K562 (cell line): ENCODE data around the gene PRM1. TPM values are rescaled to one million over a fixed set of nuclear protein-coding genes. Genes with fewer than 3 reads are reported as not detected.

Experiments used
- ATF7 ChIP-seq: fragments of 450-650 bp; IDR thresholded peaks from 2 replicates; pipeline ENCODE4 v1.7.1; 2014; ENCODE audit warnings: mild to moderate bottlenecking, moderate library complexity
- ILK ChIP-seq: fragments of 450-650 bp; IDR thresholded peaks from 2 replicates; pipeline ENCODE4 v1.6.1; 2016; ENCODE audit warnings: missing genetic modification characterization, low read depth, mild to moderate bottlenecking, missing compliant biosample characterization, moderate library complexity, borderline replicate concordance
- NCOR1 ChIP-seq: fragments of 450-650 bp; IDR thresholded peaks from 2 replicates; pipeline ENCODE4 v1.6.1; 2016; ENCODE audit warnings: mild to moderate bottlenecking, moderate library complexity
- NR4A1 ChIP-seq, 2 experiments: fragments of 250-450 bp in 1 of 2; fragments of 450-650 bp in 1 of 2; sonication (Bioruptor Pico) in 1 of 2; IDR thresholded peaks; 2 replicates each; pipeline versions ENCODE4 v1.4.0 to v1.6.1; 2016 to 2020; ENCODE audit warnings: mild to moderate bottlenecking in 2 of 2, missing compliant biosample characterization in 1 of 2, missing genetic modification characterization in 1 of 2, moderate library complexity in 1 of 2
- PHF20 ChIP-seq: fragments of 450-650 bp; IDR thresholded peaks from 2 replicates; pipeline ENCODE4 v1.6.1; 2018; ENCODE audit not compliant: partially characterized antibody
- RBM25 ChIP-seq: fragments of 200-400 bp; formaldehyde crosslinking; IDR thresholded peaks from 2 replicates; pipeline ENCODE4 v1.6.1; 2018; ENCODE audit warnings: low read length, low read depth, moderate library complexity; ENCODE audit not compliant: severe bottlenecking
- TOE1 ChIP-seq, 2 experiments: fragments of 450-650 bp in 1 of 2; sonication (generic) in 1 of 2; formaldehyde crosslinking in 1 of 2; IDR thresholded peaks; 2 replicates each; pipeline versions ENCODE4 v1.7.1 to v1.8.0; 2016 to 2022; ENCODE audit warnings: borderline replicate concordance in 2 of 2, mild to moderate bottlenecking in 2 of 2, antibody characterized with exemption in 1 of 2, inconsistent platforms in 1 of 2, low read depth in 1 of 2, missing genetic modification reagents in 1 of 2, moderate library complexity in 1 of 2
- ZNF551 ChIP-seq: fragments of 250-450 bp; sonication (Bioruptor Pico); IDR thresholded peaks from 2 replicates; pipeline ENCODE4 v1.5.0; 2021; ENCODE audit warnings: mild to moderate bottlenecking, moderate library complexity
- polyA plus RNA-seq, 8 experiments: library from polyadenylated mRNA; depleted of rRNA in 4 of 8; stranded (reverse) in 5 of 8; unstranded in 3 of 8; fragments of >200 nt; fragmentation: Nextera tagmentation in 2 of 8; fragmentation: Illumina TruSeq in 1 of 8; extraction: Ambion mirVana in 2 of 8; extraction: Trizol in 1 of 8; gene quantifications; 2 replicates each; pipeline versions ENCODE4 v1.2.1 to v1.2.3, GENCODE V29; 2011 to 2014; ENCODE audit warnings: inconsistent platforms in 1 of 8, missing spikeins in 1 of 8
- total RNA-seq, 7 experiments: library from RNA; depleted of rRNA in 6 of 7; stranded (reverse); fragments of >200 nt in 6 of 7; fragmentation: Illumina TruSeq in 2 of 7; extraction: Trizol in 2 of 7; gene quantifications; 2 replicates each; pipeline versions ENCODE4 v1.2.1 to v1.2.3, GENCODE V29; 2011 to 2021; ENCODE audit warnings: low replicate concordance in 1 of 7
- TF ChIP-seq, protein P1 (sequence below): sonication (generic); formaldehyde crosslinking; IDR thresholded peaks from 2 replicates; pipeline ENCODE4 v1.8.1; 2023; ENCODE audit warnings: missing genetic modification reagents, mild to moderate bottlenecking, borderline replicate concordance
- TF ChIP-seq, protein P2 (sequence below): sonication (generic); formaldehyde crosslinking; IDR thresholded peaks from 2 replicates; pipeline ENCODE4 v1.8.0; 2023; ENCODE audit warnings: mild to moderate bottlenecking, missing genetic modification reagents
- TF ChIP-seq, protein P3 (sequence below): fragments of 450-650 bp; formaldehyde crosslinking; IDR thresholded peaks from 2 replicates; pipeline ENCODE4 v1.4.0; 2022; ENCODE audit warnings: missing genetic modification characterization

The PRM1 gene
- total and polyA plus RNA-seq, 9 of the 15 experiments (the other 6 are each of a cell fraction or from before 2014, with no cell fraction given), result not detected

DNA sequence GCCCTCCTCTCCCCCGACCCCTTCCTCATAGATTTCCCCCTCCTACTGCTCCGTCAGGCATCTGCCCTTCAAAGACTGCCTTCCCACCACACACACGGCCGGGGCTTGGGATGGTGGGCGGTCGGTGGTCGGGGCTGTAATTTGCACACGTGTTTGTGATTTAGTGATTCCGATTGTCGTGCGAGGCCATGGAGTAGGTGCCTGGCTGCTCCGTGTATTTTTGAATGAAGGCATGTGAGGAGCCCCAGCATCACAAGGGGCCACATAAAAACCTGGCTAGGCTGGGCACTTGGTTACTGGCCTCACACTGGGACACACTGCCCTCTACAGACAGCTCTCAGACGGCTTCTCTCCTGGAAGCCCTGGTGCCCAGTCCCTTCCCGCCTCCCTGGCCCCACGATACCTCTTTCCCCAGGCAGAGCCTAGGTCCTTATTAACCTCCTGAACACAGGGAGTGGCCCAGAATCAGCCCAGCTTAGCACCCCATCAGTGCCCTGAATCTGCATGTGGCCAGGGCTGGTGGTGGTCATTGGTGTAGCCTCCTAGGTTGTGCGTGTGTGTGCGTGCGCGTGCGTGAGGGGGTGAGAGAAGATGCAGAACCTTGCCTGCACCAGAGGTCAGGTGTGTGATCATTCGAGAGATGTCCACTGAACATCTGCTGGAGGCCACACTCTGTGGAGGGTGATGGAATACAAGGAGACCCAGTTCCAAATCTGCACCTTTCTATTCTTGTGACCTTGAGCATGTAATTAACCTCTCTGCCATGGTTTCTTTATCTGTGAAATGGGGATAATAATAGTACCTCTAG lies 23.8 kb downstream of the PRM1 start (continued):
- TF ChIP-seq, protein P1, sequence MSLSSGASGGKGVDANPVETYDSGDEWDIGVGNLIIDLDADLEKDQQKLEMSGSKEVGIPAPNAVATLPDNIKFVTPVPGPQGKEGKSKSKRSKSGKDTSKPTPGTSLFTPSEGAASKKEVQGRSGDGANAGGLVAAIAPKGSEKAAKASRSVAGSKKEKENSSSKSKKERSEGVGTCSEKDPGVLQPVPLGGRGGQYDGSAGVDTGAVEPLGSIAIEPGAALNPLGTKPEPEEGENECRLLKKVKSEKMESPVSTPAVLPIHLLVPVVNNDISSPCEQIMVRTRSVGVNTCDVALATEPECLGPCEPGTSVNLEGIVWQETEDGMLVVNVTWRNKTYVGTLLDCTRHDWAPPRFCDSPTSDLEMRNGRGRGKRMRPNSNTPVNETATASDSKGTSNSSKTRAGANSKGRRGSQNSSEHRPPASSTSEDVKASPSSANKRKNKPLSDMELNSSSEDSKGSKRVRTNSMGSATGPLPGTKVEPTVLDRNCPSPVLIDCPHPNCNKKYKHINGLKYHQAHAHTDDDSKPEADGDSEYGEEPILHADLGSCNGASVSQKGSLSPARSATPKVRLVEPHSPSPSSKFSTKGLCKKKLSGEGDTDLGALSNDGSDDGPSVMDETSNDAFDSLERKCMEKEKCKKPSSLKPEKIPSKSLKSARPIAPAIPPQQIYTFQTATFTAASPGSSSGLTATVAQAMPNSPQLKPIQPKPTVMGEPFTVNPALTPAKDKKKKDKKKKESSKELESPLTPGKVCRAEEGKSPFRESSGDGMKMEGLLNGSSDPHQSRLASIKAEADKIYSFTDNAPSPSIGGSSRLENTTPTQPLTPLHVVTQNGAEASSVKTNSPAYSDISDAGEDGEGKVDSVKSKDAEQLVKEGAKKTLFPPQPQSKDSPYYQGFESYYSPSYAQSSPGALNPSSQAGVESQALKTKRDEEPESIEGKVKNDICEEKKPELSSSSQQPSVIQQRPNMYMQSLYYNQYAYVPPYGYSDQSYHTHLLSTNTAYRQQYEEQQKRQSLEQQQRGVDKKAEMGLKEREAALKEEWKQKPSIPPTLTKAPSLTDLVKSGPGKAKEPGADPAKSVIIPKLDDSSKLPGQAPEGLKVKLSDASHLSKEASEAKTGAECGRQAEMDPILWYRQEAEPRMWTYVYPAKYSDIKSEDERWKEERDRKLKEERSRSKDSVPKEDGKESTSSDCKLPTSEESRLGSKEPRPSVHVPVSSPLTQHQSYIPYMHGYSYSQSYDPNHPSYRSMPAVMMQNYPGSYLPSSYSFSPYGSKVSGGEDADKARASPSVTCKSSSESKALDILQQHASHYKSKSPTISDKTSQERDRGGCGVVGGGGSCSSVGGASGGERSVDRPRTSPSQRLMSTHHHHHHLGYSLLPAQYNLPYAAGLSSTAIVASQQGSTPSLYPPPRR (CRISPR knock-in tag), result 0 out of 2 replicates have a peak, but pooled peaks have one; percentile 82
- TF ChIP-seq NCOR1, result no peak
- TF ChIP-seq, protein P2, sequence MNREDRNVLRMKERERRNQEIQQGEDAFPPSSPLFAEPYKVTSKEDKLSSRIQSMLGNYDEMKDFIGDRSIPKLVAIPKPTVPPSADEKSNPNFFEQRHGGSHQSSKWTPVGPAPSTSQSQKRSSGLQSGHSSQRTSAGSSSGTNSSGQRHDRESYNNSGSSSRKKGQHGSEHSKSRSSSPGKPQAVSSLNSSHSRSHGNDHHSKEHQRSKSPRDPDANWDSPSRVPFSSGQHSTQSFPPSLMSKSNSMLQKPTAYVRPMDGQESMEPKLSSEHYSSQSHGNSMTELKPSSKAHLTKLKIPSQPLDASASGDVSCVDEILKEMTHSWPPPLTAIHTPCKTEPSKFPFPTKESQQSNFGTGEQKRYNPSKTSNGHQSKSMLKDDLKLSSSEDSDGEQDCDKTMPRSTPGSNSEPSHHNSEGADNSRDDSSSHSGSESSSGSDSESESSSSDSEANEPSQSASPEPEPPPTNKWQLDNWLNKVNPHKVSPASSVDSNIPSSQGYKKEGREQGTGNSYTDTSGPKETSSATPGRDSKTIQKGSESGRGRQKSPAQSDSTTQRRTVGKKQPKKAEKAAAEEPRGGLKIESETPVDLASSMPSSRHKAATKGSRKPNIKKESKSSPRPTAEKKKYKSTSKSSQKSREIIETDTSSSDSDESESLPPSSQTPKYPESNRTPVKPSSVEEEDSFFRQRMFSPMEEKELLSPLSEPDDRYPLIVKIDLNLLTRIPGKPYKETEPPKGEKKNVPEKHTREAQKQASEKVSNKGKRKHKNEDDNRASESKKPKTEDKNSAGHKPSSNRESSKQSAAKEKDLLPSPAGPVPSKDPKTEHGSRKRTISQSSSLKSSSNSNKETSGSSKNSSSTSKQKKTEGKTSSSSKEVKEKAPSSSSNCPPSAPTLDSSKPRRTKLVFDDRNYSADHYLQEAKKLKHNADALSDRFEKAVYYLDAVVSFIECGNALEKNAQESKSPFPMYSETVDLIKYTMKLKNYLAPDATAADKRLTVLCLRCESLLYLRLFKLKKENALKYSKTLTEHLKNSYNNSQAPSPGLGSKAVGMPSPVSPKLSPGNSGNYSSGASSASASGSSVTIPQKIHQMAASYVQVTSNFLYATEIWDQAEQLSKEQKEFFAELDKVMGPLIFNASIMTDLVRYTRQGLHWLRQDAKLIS (CRISPR knock-in tag), result no peak
- TF ChIP-seq RBM25, result peak; percentile 39
- TF ChIP-seq NR4A1 (CRISPR knock-in tag; IDR thresholded peaks at IDR 0.05), result no peak
- 0 out of 2 replicates have a peak, but pooled peaks have one; percentile 33 for TF ChIP-seq NR4A1 (tag; IDR thresholded peaks at IDR 0.05)
- no peak for TF ChIP-seq ILK (tag)
- 0 out of 2 replicates have a peak, but pooled peaks have one; percentile 24 for TF ChIP-seq TOE1 (IDR thresholded peaks at IDR 0.05; ENCODE audit: borderline replicate concordance)
- peak; percentile 60; the same call in 1 of the 2 replicates for TF ChIP-seq TOE1 (CRISPR knock-in tag; IDR thresholded peaks at IDR 0.05; ENCODE audit: borderline replicate concordance, low read depth)
- no peak for TF ChIP-seq ZNF551
- TF ChIP-seq ATF7, result no peak
- no peak for TF ChIP-seq PHF20
- TF ChIP-seq, protein P3, sequence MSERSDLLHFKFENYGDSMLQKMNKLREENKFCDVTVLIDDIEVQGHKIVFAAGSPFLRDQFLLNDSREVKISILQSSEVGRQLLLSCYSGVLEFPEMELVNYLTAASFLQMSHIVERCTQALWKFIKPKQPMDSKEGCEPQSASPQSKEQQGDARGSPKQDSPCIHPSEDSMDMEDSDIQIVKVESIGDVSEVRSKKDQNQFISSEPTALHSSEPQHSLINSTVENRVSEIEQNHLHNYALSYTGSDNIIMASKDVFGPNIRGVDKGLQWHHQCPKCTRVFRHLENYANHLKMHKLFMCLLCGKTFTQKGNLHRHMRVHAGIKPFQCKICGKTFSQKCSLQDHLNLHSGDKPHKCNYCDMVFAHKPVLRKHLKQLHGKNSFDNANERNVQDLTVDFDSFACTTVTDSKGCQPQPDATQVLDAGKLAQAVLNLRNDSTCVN (CRISPR knock-in tag), result no peak
